ENCODE data around the gene ATP6V0C.

ATP6V0C gene

DNA sequence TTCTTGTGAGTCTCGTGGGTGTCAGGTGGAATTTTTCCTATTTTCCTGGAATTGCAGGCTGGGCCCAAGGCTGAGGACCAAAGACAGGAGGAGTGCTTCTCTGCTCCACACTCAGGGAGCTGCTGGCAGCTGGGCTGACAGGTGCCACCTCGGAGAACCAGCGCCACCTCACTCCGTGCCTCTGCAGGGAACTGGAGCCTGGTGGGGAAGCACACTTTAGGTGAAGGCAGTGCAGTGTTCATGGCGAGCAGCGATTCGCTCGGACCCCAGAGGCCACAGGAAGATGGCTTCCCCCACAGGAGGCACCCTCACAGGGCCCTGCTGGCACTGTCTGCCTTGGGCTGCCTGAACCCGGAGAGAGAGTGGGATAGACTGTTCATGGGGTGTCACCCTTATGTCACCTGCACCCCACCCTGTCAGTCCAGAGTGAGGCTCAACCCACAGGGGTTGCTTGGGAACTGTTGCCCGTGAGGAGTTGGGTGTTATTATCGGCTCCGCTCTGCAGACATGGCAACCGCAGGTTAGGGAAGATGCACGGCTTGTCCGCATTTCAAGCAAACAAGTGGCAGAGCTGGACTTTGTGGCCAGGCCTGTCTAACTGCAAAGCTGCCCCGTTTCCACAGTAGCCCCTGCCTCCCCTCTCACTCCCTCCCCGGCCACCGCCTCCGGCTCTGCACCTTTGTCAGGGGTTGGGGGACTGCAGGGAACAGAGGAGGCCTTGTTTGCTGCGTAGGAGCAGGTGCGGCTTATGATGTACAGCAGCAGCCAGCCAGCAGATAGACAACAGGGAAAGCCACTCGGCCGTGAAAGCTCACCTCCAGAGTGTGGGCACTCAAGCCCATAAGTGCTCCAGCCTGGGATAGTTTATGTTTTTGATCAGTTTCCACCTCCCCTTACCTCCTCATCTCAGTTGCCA lies 23.3 kb upstream of the ATP6V0C start:
- no peak for DNase-seq (ENCODE audit: insufficient read length, low spot score)
- FAIRE-seq = no peak

DNA sequence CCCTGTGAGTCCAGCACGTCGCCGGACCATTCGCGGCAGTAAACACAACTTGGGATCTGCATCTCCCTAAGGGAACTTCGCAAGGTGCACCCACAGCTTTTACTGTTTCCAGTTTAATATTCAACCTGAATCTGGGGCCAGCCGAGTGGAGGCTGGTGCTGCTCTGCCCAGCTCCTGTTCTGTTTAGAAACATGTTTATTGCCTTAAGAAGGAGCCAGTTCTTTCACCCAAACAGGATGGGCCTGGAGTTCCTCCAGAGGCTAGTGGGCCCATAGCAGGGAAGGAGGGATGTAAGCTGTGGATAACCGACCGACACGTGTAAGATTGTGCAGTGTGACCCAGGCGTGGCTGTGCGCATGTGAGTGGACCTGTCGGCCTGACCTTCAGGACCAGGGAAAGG lies 21.5 kb upstream of the ATP6V0C start:
- DNase-seq (ENCODE audit: insufficient read length, low spot score) (no peak), FAIRE-seq (no peak)

DNA sequence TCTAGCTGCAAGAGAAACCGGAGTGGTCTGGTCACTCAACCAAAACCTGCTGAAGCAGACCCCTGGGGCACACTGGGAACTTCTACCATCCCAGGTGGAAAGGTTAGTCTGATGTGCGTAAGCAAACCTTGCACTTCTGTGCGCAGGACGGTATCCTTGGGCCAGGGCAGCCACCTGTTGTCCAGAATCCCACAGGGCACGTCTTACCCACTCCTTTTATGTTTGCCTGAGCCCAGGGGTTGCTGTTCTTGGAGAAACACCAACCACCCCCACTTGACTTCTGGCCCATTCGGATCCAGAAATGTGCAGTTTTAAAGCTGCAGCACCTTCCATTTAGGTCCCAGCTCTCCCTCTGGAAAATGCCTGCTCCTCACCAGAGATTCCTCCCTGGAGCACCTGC lies 20.1 kb upstream of the ATP6V0C start:
- FAIRE-seq (no peak), DNase-seq (ENCODE audit: insufficient read length, low spot score) (no peak)

DNA sequence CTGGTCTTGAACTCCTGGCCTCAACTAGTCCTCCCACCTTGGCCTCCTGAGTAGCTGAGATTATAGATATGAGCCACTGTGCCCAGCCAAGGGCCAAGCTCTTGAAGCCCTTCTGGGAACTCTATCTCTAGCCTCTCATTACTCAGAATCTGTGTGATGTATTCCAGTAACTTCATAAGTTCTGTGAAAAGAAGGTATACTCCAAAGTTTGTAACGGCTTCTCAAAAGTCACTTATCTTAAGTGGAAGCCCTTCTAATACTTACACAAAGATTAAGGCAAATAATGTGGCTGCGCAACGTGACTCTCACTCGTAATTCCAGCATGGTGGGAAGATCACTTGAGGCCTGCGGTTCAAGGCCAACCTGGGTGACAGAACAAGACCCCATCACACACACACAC lies 19.1 kb upstream of the ATP6V0C start:
- FAIRE-seq = no peak
- no peak for DNase-seq (ENCODE audit: insufficient read length, low spot score)

DNA sequence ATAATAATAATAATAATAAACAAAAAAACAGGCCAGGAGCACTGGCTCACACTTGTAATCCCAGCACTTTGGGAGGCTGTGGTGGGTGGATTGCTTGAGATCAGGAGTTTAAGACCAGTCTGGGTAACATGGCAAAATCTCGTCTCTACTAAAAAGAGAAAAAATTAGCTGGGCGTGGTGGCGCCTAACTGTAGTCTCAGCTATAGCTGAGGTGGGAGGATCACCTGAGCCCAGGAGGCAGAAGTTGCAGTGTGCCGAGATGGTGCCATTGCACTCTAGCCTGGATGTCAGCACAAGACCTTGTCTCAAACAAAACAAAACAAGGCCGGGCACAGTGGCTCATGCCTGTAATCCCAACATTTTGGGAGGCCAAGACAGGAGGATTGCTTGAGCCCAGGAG lies 18.7 kb upstream of the ATP6V0C start:
- no peak for FAIRE-seq
- no peak for DNase-seq (ENCODE audit: insufficient read length, low spot score)

DNA sequence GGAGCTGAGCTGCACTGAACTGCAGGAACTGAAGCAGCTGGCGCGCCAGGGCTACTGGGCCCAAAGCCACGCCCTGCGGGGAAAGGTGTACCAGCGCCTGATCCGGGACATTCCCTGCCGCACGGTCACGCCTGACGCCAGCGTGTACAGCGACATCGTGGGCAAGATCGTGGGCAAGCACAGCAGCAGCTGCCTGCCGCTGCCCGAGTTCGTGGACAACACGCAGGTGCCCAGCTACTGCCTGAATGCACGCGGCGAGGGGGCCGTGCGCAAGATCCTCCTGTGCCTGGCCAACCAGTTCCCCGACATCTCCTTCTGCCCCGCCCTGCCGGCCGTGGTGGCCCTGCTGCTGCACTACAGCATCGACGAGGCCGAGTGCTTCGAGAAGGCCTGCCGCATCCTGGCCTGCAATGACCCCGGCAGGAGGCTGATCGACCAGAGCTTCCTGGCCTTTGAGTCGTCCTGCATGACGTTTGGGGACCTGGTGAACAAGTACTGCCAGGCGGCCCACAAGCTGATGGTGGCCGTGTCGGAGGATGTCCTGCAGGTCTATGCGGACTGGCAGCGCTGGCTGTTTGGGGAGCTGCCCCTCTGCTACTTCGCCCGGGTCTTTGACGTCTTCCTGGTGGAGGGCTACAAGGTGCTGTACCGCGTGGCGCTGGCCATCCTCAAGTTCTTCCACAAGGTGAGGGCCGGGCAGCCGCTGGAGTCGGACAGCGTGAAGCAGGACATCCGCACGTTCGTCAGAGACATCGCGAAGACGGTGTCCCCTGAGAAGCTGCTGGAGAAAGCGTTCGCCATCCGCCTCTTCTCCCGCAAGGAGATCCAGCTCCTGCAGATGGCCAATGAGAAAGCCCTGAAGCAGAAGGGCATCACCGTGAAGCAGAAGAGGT lies 17.3 kb upstream of the ATP6V0C start:
- FAIRE-seq = no peak

DNA sequence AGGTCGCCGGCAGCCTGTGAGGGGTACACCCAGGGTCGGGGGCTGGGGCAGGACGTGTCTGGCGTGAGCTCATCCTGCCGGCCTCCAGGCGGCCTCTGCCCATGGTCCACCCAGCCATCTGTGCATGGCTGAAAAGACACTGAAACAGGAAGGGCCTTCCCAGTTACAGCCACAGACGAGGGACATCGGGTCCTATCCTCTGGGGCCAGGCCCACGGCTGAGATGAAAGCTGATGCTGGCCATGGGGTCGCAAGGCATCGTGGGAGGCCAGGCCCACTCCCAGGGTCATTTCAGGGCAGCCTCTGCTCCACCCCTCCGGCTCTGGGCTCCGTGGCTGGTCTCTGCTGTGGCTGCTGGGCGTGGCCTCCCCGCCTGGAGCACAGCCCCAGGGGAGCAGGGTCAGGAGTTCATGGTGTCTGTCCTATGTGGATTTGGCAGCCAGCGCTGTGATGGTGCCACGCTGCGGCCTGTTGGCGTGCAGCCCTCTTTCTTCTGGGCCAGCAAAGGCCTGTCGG lies 16.6 kb upstream of the ATP6V0C start:
- FAIRE-seq (no peak), DNase-seq (ENCODE audit: insufficient read length, low spot score) (no peak)

More for the DNA sequence above, 17.3 kb upstream of the ATP6V0C start:
- no peak for DNase-seq (ENCODE audit: insufficient read length, low spot score)

DNA sequence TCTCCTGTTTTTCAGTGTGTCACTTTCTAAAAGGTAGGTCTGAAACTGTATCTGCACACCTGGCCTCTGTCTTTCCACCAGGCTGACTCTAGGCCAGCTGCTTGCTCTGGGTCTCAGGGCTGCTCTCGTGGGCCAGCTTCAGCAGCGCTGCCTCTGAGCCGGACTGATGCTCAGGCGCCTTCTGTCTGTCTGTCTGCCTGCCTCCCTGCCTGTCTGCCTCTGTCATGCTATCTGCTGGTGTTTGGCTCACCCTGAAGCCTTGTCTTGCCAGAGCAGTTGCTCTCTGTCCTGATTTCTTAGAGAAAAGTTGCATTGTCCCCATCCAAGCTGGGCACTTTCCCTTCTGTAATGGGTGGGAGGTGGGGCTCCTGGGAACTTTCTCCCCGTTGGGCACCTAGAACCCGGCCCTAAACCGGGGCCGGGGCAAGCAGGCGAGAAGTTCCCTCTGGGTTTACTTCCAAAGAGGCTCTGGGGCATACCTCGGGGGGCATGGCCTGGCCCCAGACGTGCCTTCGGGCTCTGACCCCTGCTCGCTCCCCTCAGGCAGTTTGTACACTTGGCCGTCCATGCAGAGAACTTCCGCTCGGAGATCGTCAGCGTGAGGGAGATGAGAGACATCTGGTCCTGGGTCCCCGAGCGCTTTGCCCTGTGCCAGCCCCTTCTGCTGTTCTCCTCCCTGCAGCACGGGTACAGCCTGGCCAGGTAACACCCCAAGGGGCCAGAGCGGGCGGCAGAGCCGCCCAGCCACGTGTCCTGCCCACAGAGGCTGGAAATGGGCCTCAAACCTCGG lies 15.9 kb upstream of the ATP6V0C start:
- no peak for FAIRE-seq
- no peak for DNase-seq (ENCODE audit: insufficient read length, low spot score)

DNA sequence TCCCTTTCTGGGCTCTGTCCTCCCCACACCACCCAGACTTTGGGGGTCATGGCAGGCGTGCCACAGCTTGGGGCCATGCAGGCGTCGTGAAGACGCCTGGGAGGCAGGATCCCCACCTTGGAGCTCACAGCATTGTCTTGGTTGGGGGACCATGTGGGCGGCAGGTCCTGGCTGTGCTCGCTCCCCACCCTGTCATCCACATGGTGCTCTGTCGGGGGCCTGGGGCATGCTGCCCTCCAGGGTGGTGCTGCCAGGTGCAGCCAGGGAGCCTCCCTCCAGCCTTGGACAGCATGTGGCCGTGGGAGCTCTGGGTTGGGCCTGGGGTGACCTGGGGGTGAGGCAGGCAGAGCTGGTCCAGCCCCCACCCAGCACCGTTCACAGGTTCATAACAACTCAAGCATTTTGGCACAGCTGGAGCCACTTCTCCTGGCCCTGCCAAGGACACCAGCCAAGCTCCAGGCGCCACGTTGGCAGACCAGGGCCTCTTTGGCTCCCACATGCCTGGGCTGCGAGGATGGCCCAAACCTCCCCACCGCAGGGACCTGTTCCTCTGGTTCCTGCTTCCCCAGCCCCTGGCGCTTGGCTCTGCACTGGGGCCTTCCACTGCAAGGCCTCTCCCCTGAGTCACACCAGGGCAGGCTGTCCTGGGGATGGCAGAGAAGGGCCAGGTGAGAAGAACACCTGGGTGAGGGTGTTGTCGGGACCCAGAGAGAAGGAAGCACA lies 15.1 kb upstream of the ATP6V0C start:
- no peak for DNase-seq (ENCODE audit: insufficient read length, low spot score)
- FAIRE-seq = no peak

DNA sequence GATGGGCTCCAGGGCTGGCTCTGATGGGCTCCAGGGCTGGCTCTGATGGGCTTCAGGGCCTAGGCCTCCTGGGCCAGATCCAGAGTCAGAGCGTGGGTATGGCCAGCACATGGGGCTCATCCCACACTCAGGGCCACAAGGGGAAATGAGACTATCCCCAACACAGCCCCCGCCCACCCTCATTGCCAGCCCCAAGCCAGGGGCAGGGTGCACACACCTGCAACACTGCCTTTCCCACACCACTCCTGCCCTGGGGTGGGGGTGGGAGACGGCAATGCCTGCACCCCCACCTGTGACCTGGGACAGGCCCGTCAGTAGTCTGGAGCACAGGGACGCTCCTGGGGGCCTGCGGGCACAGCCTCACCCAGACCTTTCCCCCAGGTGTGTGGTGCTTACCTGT lies 14.3 kb upstream of the ATP6V0C start:
- no peak for DNase-seq (ENCODE audit: insufficient read length, low spot score)
- FAIRE-seq = no peak

DNA sequence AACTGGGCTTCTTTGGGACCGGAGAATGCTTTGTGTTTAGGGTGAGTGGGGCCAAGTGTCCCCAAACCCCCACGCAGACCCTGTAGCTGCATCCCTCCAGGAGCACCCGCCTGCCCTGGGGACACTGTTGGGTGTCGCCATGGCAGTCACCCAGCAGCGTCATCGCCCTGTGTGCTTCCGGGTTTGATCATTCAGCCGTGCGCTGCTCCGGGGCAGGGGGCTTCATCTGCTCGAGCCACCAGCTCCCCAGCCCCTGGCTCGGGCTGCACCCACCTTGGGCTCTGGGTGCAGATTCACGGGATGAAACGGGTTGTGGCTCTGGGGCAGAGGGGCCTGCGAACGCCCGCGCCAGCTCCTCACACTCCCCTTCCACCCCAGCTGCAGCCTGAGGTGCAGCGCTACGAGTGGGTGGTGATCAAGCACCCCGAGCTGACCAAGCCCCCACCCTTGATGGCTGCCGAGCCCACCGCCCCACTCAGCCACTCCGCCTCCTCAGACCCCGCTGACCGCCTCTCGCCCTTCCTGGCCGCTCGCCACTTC lies 13.8 kb upstream of the ATP6V0C start:
- DNase-seq (ENCODE audit: insufficient read length, low spot score) (no peak), FAIRE-seq (no peak)

DNA sequence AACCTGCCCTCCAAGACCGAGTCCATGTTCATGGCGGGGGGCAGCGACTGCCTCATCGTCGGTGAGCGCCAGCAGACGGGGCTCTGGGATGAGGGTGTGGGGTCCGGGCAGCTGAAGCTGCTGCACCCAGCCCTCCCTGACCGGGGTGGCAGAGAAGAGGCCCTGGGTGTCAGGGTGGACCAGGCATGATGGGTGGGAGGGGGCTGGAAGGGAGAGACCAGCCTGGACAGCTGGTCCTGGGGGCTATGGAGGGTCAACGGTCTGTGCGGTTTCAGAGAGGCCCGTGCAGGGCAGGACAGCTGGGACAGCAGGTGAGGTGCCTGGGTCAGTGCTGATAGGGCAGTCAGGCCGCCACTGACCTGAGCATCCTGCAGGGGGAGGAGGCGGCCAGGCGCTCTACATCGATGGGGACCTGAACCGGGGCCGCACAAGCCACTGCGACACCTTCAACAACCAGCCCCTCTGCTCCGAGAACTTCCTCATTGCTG lies 13.3 kb upstream of the ATP6V0C start:
- DNase-seq (ENCODE audit: insufficient read length, low spot score) (no peak), FAIRE-seq (no peak)

DNA sequence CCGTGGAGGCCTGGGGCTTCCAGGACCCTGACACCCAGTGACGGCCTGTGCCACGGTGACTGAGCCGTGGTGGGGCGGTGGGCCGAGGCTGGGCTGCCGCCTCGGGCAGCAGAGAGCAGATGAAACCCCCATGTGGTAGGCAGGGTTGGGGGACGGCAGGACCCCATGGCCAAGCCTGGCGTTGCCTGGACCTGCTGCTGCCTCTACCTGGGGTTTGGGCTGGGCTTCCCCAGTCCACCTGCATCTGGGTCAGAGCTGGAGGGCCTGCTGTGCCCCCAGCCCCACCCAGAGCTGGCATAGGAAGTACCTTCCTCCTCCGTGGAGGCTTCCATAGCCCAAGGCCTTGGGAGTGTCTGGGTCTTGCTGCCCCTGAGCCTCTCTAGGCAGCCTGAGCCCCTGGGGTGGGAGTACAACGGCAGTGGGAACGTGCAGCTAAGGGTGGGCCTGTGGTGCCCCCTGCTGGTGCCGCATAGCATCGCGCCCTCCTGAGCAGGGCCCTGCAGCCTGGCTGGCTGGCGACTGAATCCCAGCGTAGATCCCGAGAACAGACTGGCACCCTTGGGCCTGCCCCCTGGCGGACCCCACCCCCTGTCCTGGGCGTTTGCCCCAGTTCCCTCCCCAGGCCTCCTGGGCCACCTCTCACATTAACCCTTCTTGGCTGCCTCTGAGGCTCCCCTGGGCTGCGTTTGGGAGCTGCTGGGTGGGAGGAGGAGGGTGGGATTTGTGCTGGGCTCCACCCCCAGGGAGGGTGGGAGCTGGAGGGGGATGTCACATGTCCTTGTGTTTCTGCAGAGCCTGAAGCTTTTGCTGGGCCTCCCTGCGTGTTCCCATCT lies 12.6 kb upstream of the ATP6V0C start:
- DNase-seq (ENCODE audit: insufficient read length, low spot score) (peak; percentile 86), FAIRE-seq (peak; percentile 82)

DNA sequence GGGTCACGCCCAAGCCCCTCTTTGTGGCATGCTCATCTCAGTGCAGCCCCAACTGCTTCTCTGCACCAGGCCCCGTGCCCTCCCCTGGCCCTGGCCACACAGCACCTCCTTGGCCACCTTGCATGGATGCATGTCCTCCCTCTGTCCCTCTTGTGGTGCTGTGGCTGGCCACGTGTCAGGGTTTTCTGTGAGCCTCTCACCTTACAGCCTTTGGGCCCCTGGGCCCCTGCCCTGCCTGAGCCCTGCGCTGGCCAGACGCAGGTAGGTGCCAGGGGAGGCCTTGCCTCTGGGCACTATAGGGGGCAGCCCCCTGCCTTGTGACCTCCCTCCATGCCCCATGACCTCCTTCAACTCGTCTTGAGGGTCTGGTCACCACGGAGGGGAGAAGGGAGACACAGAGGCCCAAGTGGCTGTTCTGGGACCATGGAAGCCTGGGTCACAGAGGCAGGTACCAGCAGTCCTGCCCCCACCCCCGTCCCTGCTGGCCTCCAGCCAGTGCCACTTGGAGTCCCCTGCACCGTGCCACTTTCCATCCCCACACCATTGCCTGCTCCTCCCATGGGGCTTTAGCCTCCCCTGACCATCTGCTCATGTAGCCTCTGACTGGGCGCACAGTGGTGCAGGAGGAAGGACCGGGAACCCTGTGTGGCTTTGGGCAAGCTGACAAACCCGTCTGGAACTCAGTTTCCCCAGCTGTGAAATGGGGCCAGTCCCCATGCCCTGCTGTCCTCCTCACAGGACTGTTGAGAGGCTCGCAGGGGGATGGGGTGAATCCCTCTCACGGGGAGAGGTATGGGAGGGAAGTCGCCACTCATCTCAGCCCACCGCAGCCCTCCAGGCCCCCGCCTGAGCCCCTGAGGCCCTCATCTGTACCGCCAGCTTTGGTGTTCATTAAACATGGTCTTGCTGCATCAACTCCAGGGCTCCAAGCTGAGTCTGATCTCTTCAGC lies 11.5 kb upstream of the ATP6V0C start:
- no peak for FAIRE-seq
- DNase-seq (ENCODE audit: insufficient read length, low spot score) = no peak

DNA sequence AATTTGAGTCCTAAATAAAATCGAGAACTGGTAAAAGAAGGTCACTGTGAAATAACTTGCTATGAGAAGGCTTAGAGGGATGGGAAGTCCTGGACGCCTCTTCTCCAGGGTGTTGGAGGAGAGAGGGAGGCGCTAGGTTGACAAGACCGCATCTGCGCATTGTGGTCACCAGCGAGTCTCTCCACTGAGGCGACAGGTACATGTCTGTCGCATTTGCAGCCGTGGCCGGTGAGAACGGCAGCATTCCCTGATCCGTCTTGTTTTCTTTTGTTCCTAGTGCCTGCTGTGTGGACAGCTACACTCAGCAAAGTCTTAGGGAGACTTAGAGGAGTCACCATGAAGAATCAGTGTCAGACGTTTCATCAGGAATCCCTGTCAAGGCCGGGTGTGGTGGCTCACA lies 8.1 kb upstream of the ATP6V0C start:
- FAIRE-seq (no peak), DNase-seq (ENCODE audit: insufficient read length, low spot score) (no peak)

DNA sequence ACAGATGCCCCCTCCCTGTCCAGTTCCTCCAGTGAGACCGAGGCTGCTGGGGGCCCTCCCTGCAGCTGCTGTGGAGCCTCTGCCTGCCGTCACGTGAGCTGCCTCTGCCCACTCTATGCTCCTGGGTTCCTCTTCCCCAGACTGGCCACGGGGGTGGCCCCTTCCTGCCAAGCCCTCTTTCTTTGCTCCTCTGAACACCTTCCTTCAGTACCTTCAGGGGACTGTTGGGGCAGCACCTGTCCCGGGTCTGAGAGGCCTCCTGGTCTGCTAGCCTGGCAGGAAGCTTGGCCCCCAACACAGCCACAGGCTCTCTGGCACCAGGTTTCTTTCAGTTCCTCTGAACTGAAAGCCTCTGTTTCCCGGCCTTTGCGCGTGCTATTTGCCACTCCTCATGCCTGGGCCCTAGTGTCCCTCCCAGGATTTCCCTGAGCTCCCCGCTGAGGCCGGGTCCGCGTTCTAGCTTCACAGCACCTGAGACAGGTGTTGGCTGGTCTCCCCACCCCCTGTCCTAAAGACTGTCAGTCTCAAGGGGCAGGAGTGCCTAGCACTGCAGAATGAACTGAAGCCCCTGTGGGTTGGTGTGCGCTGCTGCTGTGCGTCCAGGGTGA lies 6.6 kb upstream of the ATP6V0C start:
- FAIRE-seq (no peak), DNase-seq (ENCODE audit: insufficient read length, low spot score) (no peak)

DNA sequence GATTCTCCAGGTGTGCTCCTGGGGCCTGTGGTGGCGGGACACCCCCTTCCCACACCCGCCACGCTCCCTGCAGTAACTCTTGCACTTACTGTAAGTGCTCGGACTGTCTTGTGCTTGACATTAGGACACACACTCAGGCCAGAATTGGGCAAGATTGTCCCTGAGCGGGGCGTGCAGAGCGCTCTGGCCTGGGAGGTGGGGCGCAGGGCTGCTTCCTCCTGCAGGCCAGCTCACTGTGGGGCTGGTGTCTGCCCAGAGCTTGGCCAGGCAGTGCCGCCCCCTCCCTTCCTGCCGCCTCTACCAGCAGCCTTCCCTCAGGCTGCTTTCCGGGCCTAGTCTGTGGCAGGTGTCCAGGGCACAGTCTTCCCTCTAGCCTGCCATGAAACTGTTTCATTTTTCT lies 6.1 kb upstream of the ATP6V0C start:
- no peak for DNase-seq (ENCODE audit: insufficient read length, low spot score)
- FAIRE-seq = no peak

All from HTR-8/SVneo (cell line).